Tibial artery (tissue), 4 donors: ENCODE measurements around the gene MAPK8.

Experiments
- DNase-seq, 2 donors: peaks; one replicate each; pipeline ENCODE4 v3.0.0-alpha.2; 2019
- H3K27ac ChIP-seq, 2 donors: fragments of 200-600 bp; sonication (generic) in 1 of 2; 1 replicate in 1 of 2; 2 replicates in 1 of 2; pipeline ENCODE4 v1.5.1; 2018 to 2019; ENCODE audit warnings: mild to moderate bottlenecking in 1 of 2
- H3K27me3 ChIP-seq, 2 donors: fragments of 200-600 bp; sonication (generic) in 1 of 2; one replicate each; pipeline versions ENCODE4 v1.5.1 to v1.6.0; 2016 to 2019
- H3K36me3 ChIP-seq, 3 donors: fragments of 200-600 bp; sonication (generic) in 2 of 3; one replicate each; pipeline ENCODE4 v1.5.1; 2016 to 2019; ENCODE audit warnings: mild to moderate bottlenecking in 2 of 3
- H3K4me1 ChIP-seq, 4 donors: fragments of 200-600 bp; sonication (generic) in 2 of 4; 1 replicate in 3 of 4; 2 replicates in 1 of 4; pipeline ENCODE4 v1.5.1; 2016 to 2019
- H3K4me3 ChIP-seq, 2 donors: fragments of 200-600 bp; sonication (generic) in 1 of 2; 1 replicate in 1 of 2; 2 replicates in 1 of 2; pipeline ENCODE4 v1.5.1; 2018 to 2019; ENCODE audit warnings: mild to moderate bottlenecking in 2 of 2
- H3K9me3 ChIP-seq, 3 donors: fragments of 200-600 bp; sonication (generic) in 1 of 3; one replicate each; pipeline ENCODE4 v1.5.1; 2016 to 2019
- intact Hi-C: fragments of 100-400 bp; cut with DNase I; formaldehyde crosslinking; loops from one replicate; pipeline ENCODE4 v1.15.0; 2023; ENCODE audit warnings: low total_unique reads
- TF ChIP-seq, protein P1 (sequence below), 2 experiments: fragments of 200-600 bp in 1 of 2; fragments of 450-650 bp in 1 of 2; IDR thresholded peaks; one replicate each; pipeline ENCODE4 v1.5.1; 2017 to 2019; ENCODE audit warnings: antibody characterized with exemption in 2 of 2, mild to moderate bottlenecking in 1 of 2, moderate library complexity in 1 of 2

MAPK8 gene

DNA sequence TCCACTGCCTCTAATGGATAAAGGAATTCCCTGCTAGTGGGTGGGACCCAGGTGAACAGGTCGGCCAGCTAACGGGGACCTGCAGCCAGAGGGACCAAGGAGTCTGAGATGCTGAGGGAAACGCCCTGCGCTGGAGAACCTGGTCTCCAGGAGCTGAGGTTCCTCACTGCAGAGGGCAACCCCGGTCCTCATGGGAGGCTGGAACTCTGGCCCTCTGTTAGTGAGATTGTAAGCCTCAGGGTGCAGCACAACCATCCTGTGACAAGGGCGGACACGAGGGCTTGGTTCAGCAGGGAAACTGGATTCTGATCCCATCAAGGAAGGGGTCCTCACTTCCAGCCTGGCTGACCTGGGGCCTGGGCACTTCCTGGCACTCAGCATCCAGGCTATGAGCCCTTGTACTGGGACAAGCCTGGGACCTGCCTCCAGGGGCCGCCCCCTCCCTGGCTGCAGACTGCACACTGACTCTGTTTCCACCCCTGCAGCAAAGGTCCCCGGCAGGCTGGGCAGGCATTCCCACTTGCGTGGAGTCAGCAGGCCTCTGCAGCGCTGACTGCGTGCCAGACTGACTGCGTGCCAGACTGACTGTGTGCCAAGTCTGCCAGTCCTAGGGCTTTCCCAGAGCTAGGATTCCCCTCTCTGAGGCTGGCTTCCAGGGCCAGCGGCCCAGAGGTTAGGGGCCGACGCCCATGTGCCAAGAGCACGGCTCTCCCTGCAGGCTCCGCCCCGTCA, 143.2 kb downstream of the MAPK8 start:
- Histone ChIP-seq H3K9me3 (no peaks in the 10 kb centered on the region), H3K27me3 (no peaks in the 10 kb centered on the region), H3K36me3 (peaks cover 0 to 13% (median 0%) of the 10 kb centered on the region in 3 donors), H3K4me3 (no peak overlapping the region), H3K4me1 (no peaks in the 10 kb centered on the region), H3K27ac (no peak overlapping the region)
- intact Hi-C loops: no loop called here
- TF ChIP-seq, protein P1, sequence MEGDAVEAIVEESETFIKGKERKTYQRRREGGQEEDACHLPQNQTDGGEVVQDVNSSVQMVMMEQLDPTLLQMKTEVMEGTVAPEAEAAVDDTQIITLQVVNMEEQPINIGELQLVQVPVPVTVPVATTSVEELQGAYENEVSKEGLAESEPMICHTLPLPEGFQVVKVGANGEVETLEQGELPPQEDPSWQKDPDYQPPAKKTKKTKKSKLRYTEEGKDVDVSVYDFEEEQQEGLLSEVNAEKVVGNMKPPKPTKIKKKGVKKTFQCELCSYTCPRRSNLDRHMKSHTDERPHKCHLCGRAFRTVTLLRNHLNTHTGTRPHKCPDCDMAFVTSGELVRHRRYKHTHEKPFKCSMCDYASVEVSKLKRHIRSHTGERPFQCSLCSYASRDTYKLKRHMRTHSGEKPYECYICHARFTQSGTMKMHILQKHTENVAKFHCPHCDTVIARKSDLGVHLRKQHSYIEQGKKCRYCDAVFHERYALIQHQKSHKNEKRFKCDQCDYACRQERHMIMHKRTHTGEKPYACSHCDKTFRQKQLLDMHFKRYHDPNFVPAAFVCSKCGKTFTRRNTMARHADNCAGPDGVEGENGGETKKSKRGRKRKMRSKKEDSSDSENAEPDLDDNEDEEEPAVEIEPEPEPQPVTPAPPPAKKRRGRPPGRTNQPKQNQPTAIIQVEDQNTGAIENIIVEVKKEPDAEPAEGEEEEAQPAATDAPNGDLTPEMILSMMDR (IDR thresholded peaks at IDR 0.05): no peak
- DNase-seq: peak; percentile 20 to 66

DNA sequence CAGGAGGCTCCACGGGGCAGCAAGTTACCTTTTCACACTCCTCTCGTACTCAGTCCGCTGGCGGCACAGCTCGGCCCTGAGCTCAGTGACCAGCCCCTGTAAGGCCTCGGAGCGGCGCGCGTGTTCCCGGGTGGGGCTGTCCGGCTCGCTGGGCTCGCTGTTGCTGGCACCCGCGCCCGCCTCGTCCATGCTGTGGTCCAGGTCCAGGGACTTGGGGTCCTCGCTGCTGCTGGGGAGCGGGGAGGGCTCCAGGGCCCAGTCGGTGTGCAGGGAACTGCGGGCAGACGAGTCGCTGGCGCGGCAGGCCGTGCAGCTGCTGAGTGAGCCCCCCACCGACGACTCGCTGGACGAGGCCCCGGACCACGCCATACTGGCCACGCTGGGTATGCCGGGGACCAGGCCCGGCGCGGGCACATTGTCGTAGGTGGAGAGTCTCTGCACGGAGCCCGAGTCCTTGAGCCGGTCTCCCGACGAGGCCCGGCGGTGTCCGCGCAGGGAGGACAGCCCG, 143.8 kb downstream of the MAPK8 start:
- DNase-seq: peak; percentile 18 to 59
- H3K36me3 ChIP-seq: peaks cover 0 to 13% (median 0%) of the 10 kb centered on the region in 3 donors
- TF ChIP-seq, protein P1 (IDR thresholded peaks at IDR 0.05): no peak
- H3K9me3 ChIP-seq: no peaks in the 10 kb centered on the region
- H3K27me3 ChIP-seq: no peaks in the 10 kb centered on the region
- no peaks in the 10 kb centered on the region for H3K4me1 ChIP-seq
- no peak overlapping the region for H3K4me3 ChIP-seq
- H3K27ac ChIP-seq: no peak overlapping the region
- intact Hi-C loops: no loop called here

DNA sequence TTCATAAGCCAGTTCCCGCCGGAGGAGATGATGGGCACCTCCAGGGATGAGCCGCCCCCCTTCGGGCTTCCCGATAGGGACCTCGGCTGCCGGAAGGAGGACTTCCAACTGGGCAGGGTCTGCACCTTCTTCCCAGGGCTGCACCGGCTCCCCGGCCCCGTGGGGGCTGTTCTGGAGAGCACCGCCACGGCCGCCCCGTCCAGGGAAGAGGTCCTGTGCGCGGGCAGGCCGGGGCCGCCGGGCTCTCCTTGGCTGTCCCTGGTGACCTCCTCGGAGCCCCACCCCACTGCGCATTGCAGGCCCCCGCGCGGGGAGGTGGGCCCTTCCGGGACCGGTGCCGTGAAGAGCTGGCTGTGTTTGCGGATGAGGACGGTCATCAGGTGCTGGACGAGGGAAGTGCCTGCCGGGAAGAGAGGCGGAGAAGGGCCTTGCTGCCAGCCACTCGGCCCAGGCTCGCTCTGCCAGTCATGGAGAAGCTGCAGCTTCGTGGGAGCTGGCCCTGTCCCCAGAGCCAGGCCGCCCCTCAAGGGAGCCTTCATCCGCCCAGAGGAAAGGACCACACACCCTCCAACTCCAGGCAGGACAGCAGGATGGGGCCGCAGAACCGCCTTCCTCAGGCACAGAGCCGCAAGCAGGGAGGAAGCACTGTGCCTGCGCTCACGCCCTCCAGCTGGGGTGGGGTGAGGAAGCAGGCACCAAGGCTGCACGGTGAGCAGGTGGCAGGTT, 144.4 kb downstream of the MAPK8 start:
- intact Hi-C loops: no loop called here
- no peaks in the 10 kb centered on the region for H3K4me1 ChIP-seq
- DNase-seq: peak; percentile 15 to 60
- no peak overlapping the region for H3K4me3 ChIP-seq
- no peaks in the 10 kb centered on the region for H3K9me3 ChIP-seq
- TF ChIP-seq, protein P1 (IDR thresholded peaks at IDR 0.05): no peak
- H3K27me3 ChIP-seq: no peaks in the 10 kb centered on the region
- H3K36me3 ChIP-seq: peaks cover 0 to 13% (median 0%) of the 10 kb centered on the region in 3 donors
- H3K27ac ChIP-seq: no peak overlapping the region

DNA sequence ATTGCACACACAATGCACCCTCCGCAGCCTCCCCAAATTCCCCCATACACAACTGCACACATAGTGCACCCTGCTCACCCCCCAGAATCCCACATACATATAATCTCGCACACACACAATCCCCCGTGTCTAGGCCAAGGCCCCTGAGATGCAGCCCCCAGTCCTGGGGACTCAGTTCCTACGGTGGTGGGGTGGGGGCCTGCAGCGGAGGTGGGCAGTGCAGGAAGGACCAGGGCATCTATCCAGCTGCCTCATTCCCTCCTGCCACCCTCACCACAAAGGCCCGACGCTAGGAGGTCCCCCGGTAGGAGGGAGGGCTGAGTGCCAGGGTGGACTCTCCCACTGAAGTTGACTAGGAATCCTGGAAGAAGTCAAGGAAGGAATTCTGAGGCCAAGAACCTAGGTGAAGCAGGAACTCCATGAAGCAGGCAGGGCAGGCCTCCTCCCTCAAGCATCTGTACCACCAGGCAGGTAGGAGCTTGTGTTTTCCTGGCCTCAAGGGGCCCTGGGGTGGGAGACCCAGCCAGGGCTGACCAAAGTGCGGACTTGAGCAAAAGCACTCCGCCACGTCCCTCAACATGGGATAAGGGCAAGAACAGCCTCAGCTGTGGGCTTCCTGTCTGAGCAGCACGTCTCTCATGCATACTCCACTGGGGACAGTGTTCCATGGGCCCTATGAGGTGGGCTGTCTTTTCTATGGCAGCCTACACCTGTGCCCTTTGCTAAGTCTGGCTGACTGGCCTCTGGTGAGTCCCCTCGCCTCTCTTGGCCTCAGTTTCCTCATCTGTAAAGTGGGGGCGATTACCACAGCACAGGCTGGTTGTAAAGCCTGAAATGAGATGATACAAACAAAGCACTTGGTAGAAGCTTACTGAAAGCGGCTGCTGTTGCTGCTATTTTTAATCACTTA, 145.7 kb downstream of the MAPK8 start:
- Histone ChIP-seq H3K36me3 (peaks cover 0 to 13% (median 0%) of the 10 kb centered on the region in 3 donors), H3K4me1 (no peaks in the 10 kb centered on the region), H3K9me3 (no peaks in the 10 kb centered on the region), H3K4me3 (no peak overlapping the region), H3K27ac (no peak overlapping the region), H3K27me3 (no peaks in the 10 kb centered on the region)
- no peak for DNase-seq
- intact Hi-C loops: no loop called here
- TF ChIP-seq, protein P1 (IDR thresholded peaks at IDR 0.05): no peak

DNA sequence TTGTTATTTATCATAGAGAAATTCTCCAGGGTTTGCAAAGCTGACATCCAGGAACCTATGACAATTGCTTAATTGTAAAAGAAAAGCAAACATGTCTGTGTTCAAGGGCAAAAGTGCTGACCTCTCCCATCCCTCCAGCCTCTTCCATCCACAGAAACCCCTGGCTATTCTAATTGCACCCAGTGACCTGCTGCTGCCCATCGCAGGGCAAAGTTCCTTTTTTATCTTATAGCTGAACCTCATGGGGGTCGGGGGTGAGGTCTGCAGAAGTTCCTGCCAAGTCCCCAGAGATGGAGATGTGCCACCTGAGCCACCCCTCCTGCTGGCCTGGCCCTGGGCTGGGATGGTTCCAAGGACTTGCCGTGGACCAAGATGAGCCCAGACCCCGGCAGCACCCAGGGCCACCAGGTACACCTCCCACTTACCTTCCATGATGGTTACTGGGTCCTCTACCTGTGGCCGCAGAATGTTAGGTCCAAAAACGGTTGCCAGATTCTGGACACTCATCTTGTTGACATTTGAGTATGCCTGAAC, 146.5 kb downstream of the MAPK8 start:
- no peaks in the 10 kb centered on the region for H3K4me1 ChIP-seq
- H3K36me3 ChIP-seq: peaks cover 0 to 13% (median 0%) of the 10 kb centered on the region in 3 donors
- DNase-seq: no peak
- TF ChIP-seq, protein P1 (IDR thresholded peaks at IDR 0.05): no peak
- intact Hi-C loops: no loop called here
- H3K27me3 ChIP-seq: no peaks in the 10 kb centered on the region
- no peak overlapping the region for H3K4me3 ChIP-seq
- H3K27ac ChIP-seq: no peak overlapping the region
- no peaks in the 10 kb centered on the region for H3K9me3 ChIP-seq
